Left ventricle myocardium superior (tissue), 1 donor: ENCODE data around the gene NFIX. TPM values are rescaled to one million over a fixed set of nuclear protein-coding genes. Genes with fewer than 3 reads are reported as not detected.
"Not testable (repeated sequence)": the region's sequence is repeated elsewhere in the genome, so short reads cannot be mapped to it uniquely, and the experiment has no call there.

Source experiments
- ATAC-seq: fragments of 200-7000 bp; cut with Tn5 transposase; one replicate; pipeline ENCODE4 v1.9.1; 2020; ENCODE audit warnings: mild to moderate bottlenecking, moderate library complexity
- DNase-seq: peaks from one replicate; pipeline ENCODE4 v3.0.0-alpha.2; 2020
- intact Hi-C: fragments of 100-400 bp; cut with micrococcal nuclease; formaldehyde crosslinking; loops from one replicate; pipeline ENCODE4 v1.11.0; 2022
- long read RNA-seq: library from polyadenylated mRNA; unstranded; transcript quantifications from one replicate; pipeline ENCODE4 v2.0.0, GENCODE V29; 2021
- total RNA-seq: library from RNA; stranded (reverse); fragmentation: NEBNext Ultra II Directional; extraction: Animal tissue kit (Norgen Biotek cat#: 25700); gene quantifications from one replicate; pipeline ENCODE4 v1.2.1, GENCODE V29; 2021
- donor health status: DM: no; HTN: yes; CAD: no; lungs with severe emphysema.

Gene NFIX
- 171 TPM for total RNA-seq
- long read RNA-seq, partial matches to known transcripts, result 4 of 35 reads
- long read RNA-seq, other reads (novel, unspliced or antisense), result 28 of 35 reads

- intact Hi-C loops, result no loop called here
- DNase-seq (peak; percentile 84), ATAC-seq (peak; percentile 53)
Measured at GRCh38 chr19:12994701-12995595, at the start of gene NFIX. TSS of gene NFIX (plus strand) at chr19:12995475. CDS start at chr19:12995838, 363 bp downstream.

DNA sequence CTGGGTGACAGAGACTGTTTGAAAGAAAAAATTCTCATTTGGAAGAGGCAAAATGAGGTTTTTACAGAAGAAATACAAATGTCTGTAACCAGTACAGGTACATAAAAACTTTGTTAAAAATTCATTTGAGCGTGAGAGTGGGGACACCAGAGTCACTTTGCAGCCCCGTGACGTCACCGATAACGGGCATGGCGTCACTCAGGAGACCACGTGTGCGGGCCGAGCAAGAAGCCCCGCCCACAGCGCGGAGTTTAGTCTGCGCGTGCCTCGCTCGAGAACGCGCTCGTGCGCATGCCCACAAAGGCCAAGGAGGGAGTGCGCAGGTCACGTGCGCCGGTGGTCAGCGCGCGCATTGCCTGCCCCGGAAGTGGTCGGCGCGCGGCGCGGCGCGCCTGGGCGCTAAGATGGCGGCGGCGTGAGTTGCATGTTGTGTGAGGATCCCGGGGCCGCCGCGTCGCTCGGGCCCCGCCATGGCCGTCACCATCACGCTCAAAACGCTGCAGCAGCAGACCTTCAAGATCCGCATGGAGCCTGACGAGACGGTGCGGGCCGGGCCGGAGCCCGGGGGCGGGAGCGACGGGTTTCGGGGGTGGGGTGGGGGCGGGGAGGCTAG is 49.7 kb upstream of the NFIX start, which contains the start of gene RAD23A:
RAD23A (plus strand) TSS at position 384 of the 613 bp plus-strand sequence; CDS start at position 471, 87 bp downstream.
- DNase-seq (peak; percentile 100), ATAC-seq (peak; percentile 95)
- intact Hi-C loops, result no loop called here

DNA sequence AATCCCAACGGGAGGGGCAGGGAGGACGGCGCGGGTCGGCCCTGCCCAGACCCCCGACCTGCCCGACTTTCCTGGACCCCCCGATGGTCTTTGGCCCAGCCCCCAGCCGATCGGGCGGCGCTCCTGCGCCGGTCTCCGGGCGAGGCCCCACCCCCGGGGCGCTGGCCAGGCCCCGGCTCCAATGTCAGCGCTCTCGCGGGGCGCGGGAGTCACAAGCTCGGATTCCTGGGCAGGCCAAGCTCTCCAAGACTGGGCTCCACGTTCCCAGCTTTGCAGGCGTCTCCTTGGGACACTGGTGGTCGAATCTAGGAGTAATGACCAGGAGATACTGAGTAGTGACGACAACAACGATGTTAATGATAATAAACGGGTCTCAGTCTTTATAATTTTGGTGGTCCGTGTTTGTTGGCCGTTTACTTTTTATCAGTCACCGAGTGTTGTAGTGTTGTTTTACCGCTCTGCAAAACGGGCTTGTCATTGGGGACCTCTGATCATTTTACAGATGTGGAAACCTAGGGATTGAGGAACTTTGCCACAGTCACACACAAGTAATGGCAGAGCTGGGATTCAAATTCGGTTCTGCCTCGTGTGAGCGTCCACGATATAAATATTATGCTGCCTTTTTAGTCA is 49.1 kb upstream of the NFIX start:
- DNase-seq (peak; percentile 84), ATAC-seq (peak; percentile 81)
- intact Hi-C loops, result no loop called here

DNA sequence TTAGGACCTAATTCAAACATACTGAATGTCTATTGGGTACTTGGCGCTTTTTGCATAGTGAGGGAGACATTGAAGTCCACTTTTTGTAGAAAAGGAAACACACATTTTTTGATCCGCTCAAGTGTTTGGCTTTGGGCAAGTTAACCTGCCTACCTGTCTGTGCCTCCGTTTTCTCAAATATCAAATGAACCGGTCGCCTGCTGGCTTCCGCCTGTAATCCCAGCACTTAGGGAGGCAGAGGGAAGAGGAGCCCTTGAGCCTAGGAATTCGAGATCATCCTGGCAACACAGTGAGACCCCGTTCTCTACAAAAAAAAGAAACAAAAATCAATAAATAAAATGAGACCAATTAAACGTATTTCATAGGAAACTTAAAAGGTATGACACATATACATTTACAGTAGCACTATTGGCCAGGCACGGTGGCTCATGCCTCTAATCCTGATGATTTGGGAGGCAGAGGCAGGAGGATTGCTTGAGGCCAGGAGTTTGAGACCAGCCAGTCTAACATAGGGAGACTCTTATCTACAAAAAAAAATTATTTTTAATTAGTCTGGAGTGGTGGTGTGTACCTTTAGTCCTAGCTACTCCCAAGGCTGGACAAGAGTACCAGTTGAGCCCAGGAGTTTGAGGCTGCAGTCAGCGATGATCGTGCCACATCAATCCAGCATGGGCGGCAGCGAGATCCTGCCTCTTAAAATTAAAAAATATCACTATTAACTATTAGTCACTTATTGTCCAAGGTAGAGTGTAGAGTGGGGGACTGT is 48.4 kb upstream of the NFIX start:
- intact Hi-C loops, result no loop called here
- no peak for ATAC-seq

GRCh38 chr19:12947702-12948611 is 47.3 kb upstream of the NFIX start:
- intact Hi-C loops, result no loop called here
- ATAC-seq, result no peak
- DNase-seq, result peak; percentile 36

More for the DNA sequence above, 48.4 kb upstream of the NFIX start:
- DNase-seq, result no peak

GRCh38 chr19:12948612-12949362 is 46.5 kb upstream of the NFIX start:
- intact Hi-C loops, result no loop called here
- DNase-seq (no peak), ATAC-seq (no peak)

GRCh38 chr19:12949363-12950283 is 45.7 kb upstream of the NFIX start:
- intact Hi-C loops, result no loop called here
- DNase-seq (no peak), ATAC-seq (no peak)

DNA sequence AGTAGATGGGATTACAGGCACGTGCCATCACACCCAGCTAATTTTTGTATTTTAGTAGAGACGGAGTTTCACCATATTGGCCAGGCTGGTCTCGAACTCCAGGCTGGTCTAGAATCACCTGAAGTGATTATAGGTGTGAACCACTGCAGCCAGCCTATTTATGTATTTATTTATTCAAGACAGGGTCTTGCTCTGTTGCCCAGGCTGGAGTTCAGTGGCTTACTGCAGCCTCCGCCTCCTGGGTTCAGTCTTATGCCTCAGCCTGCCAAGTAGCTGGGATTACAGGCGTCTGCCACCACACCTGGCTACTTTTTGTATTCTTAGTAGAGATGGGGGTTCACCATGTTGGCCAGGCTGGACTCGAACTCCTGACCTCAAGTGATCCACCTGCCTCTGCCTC is 43.2 kb upstream of the NFIX start:
- intact Hi-C loops, DNase-seq, ATAC-seq: not testable (repeated sequence)

DNA sequence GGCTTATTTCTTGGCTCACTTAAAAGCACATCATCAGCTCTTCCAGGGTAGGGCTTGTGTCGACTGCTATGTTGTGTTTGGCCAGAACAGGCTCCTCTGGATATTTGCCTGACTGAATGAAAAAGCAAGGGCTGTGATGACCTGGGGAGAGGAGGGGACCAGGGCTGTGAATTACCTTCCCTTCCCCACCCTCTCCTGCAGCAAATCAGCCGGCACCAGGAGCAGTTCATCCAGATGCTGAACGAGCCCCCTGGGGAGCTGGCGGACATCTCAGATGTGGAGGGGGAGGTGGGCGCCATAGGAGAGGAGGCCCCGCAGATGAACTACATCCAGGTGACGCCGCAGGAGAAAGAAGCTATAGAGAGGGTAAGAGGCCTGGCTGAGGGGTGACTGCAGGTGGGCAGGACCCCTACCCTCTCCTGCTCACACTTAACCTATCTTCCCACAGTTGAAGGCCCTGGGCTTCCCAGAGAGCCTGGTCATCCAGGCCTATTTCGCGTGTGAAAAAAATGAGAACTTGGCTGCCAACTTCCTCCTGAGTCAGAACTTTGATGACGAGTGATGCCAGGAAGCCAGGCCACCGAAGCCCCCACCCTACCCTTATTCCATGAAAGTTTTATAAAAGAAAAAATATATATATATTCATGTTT is 42.7 kb upstream of the NFIX start:
- ATAC-seq, result no peak
- DNase-seq, result no peak
- intact Hi-C loops, result no loop called here

DNA sequence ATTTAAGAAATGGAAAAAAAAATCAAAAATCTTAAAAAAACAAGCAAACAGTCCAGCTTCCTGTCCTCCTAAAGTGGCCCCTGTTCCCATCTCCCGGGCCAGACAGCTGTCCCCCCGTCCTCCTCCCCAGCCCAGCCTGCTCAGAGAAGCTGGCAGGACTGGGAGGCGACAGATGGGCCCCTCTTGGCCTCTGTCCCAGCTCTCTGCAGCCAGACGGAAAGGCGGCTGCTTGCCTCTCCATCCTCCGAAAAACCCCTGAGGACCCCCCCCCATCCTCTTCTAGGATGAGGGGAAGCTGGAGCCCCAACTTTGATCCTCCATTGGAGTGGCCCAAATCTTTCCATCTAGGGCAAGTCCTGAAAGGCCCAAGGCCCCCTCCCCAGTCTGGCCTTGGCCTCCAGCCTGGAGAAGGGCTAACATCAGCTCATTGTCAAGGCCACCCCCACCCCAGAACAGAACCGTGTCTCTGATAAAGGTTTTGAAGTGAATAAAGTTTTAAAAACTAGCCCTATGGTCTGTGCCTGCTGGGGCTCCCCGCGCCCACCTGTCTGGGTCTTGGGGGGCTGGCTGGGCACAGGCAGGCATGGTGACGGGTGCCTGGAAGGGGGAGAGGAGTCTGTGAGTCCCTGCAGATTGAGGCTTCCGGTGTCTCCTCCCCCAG is 42.0 kb upstream of the NFIX start:
- peak; percentile 14 for ATAC-seq
- intact Hi-C loops, result no loop called here
- DNase-seq, result peak; percentile 51

GRCh38 chr19:12953799-12954611 is 41.3 kb upstream of the NFIX start:
- ATAC-seq (no peak), DNase-seq (no peak)
- intact Hi-C loops, result no loop called here

DNA sequence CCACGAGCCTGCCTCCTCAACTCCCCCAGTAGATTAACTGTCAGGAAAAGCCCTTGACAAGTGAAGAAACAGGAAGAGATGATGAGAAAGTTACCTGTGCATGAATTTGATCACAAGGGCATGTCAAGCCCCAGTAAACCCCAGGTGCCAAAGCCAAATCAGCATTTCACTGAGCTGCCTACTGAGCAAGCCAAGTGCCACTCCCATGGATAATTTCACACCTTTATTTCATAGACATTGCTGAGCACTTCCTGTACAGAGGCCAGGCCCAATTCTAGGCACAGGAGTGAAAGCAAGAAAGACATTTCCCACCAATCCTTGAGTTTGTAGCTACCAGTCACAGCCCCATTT is 40.7 kb upstream of the NFIX start:
- ATAC-seq (no peak), DNase-seq (no peak)
- intact Hi-C loops, result no loop called here

DNA sequence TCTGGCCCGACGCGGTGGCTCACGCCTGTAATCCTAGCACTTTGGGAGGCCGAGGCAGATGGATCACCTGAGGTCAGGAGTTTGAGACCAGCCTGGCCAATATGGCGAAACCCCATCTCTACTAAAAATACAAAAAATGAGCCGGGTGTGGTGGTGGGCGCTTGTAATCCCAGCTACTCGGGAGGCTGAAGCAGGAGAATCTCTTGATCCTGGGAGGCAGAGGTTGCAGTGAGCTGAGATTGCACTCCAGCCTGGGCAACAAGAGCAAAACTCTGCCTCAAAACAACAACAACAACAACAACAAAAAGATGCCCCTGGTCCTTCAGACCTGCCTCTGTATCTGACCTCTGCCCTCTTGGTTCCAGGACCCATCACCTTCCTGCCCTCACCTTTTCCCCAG is 39.7 kb upstream of the NFIX start:
- ATAC-seq, intact Hi-C loops, DNase-seq: not testable (repeated sequence)

GRCh38 chr19:12955996-12956395 is 39.3 kb upstream of the NFIX start:
- intact Hi-C loops, result no loop called here
- DNase-seq, result no peak
- no peak for ATAC-seq
